Stimulated activated CD4-positive, alpha-beta T cell treated with anti-CD3 and anti-CD28 coated beads, Interleukin-1b, Interleukin-23, amount 100 ng/mL, for 48 hours (primary cell): ENCODE measurements around the gene L1CAM.

ENCODE experiments used
- DNase-seq: peaks from one replicate; pipeline ENCODE4 v3.0.0-alpha.2; 2020

L1CAM gene

GRCh38 chrX:153861733-153862310, 24.2 kb downstream of the L1CAM start:
- DNase-seq, result no peak

DNA sequence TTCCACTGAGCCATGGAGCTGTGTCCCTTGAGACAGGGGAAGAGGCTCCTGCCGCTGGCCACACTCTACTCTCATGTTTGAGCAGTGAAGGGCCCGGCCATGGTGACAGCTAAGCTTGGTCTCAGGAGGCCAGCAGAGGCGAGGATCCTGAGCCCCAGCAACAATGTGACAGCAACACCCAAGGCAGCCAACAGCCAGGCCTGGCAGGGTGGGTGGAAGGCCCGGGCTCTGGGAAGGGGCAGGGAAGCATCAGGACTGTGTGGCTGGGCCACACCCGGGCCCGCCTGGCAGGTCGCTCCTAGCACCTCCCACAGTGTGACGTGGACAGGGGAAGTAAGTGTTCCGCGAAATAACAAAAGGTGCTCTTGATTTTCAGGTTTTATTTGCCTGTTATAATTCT, 24.8 kb downstream of the L1CAM start:
- DNase-seq, result no peak

DNA sequence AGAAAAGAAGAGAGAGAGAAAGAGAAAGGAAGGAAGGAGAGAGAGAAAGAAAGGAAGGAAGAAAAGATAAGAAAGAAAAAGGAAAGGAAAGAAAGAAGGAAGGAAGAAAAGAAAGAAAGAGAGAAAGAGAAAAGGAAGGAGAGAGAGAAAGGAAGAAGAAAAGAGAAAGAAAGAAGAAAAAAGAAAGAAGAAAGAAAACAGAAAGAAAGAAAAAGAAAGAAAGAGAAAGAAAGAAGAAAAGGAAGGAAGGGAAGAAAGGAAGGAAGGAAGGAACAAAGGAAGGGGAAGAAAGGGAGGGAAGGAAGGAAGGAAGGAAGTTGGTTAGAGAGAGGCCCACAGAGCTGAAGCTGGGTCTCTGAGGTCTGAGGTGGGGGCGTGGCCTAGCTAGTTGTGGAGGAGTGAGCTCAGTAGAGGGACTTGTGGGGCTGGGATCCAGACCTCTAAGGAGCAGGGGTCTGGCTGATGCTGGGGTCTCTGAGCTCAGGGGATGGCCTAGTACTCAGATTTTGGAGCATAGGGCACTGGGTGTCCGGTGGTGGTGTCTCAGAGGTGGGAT, 28.5 kb downstream of the L1CAM start:
- no peak for DNase-seq

DNA sequence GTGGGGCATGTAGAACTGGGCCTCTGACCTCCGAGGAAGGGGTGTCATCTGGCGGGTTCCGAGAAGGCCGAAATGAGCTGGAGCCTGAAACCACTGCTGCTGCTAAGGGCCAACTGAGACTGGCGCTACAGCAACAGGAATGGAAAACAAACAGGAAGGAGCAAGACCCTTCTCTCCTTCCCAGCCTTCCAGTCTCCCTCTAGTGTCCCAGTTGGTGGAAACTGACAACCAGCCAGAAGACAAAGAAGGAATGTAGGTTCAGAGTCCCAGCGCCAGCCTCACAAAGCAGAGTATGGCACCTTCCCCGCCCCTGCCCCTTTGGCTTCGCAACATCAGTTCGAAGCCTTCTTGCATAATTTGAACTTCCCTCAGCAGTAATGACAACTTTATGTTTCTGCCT, 31.3 kb downstream of the L1CAM start:
- no peak for DNase-seq

DNA sequence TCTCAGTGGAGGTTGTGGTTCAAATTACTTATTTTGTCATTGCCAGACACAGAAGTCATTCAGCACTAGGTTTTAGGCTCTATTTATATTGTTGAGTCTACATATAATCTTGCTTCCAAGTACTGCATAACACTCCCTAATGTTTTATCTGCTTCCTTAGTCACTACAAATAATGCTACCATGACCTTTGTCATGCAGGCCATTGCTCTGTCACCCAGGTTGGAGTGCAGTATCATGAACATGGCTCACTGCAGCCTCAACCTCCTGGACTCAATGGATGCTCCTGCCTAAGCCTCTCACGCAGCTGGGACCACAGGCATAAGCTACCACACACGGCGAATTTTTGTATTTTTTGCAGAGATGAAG, 32.1 kb downstream of the L1CAM start:
- DNase-seq, result no peak

- no peak for DNase-seq
Measured at GRCh38 chrX:153853180-153853901, 32.6 kb downstream of the L1CAM start.

- DNase-seq, result no peak
Measured at GRCh38 chrX:153851981-153852380, 34.0 kb downstream of the L1CAM start.

GRCh38 chrX:153848325-153848724, 37.6 kb downstream of the L1CAM start:
- DNase-seq, result no peak

- DNase-seq, result no peak
Measured at GRCh38 chrX:153845842-153846241, 40.1 kb downstream of the L1CAM start.

GRCh38 chrX:153845195-153845594, 40.8 kb downstream of the L1CAM start:
- no peak for DNase-seq

DNA sequence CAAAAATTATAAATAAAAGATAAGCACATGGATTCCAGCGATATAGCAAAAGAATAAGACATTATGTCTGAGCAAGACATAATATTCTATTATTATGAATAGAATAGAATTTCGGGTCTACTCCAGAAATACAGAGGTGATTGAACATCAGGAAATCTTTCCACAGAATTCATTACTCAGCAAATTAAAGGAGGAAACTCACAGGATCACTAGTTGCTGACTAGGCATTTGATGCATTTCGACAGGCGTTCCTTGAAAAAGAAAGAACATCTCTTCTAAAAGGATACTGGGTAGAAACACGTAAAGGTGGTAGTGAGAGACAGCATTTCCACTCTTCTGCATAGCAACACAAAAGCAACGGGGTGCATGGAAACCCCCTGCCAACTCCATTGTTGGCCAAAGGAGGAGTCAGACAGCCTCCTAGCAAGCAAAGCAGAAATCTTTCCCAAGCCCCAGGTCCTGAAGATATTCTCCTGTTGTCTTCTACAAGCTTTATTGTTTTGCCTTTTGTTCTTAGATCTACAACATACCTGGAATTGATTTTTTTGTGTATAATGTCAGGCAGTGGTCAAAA, 41.4 kb downstream of the L1CAM start:
- DNase-seq, result no peak

- DNase-seq, result no peak
Measured at GRCh38 chrX:153836921-153837320, 49.1 kb downstream of the L1CAM start.

DNA sequence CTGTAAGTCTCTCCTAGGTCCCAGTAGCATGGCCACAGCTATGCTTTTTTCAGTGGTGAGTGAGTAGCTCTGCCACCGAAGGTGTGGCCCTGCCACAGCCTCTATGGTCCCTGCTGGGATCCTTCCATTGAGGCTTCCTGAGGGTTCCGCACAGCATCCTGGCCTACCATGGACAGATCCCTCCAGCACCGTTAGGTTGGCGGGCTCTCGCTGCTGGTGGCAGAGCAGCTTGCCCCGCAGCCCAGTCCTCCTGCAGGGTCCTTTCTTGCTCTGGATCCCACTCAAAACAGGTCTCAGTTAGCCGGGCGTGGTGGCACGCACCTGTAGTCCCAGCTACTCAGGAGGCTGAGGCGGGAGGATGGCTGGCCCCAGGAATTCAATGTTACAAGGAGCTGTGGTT, 53.2 kb downstream of the L1CAM start:
- no peak for DNase-seq

DNA sequence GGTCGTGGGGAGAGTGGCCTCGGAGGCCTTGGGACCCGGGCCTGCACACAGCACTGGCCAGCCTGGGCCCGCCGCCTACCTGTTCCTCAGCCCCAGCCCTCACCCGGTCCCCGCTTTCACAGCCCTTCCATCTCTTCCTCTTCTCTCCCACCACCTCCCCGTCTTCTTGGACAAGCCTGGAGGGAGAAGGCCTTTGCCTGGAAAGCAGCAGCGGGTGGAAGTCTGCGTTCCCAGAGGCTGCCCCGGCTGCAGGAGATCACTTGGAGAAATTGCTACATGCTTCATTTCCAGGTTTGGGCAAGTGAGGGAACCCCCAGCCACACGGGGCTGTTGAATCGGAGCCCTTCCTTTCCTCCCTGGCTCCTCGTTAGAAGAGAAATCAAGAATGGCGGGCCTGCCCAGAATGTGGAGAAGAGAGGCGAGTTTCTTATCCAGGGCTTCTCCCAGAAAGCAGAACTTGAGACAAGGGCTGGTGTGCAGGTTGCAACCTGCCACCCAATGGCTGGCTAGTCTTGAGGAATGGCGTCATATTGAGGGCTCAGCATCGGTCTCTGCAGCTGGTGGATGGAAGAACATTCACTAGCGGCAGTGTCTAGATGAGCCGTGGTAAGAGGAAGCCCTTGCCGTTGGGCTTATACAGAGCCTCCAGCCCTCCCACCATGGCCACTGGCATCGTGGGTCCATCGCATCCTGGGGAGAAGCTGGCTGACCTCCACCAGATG, 54.4 kb downstream of the L1CAM start:
- DNase-seq, result no peak

GRCh38 chrX:153830640-153831428, 55.1 kb downstream of the L1CAM start:
- DNase-seq, result no peak

DNA sequence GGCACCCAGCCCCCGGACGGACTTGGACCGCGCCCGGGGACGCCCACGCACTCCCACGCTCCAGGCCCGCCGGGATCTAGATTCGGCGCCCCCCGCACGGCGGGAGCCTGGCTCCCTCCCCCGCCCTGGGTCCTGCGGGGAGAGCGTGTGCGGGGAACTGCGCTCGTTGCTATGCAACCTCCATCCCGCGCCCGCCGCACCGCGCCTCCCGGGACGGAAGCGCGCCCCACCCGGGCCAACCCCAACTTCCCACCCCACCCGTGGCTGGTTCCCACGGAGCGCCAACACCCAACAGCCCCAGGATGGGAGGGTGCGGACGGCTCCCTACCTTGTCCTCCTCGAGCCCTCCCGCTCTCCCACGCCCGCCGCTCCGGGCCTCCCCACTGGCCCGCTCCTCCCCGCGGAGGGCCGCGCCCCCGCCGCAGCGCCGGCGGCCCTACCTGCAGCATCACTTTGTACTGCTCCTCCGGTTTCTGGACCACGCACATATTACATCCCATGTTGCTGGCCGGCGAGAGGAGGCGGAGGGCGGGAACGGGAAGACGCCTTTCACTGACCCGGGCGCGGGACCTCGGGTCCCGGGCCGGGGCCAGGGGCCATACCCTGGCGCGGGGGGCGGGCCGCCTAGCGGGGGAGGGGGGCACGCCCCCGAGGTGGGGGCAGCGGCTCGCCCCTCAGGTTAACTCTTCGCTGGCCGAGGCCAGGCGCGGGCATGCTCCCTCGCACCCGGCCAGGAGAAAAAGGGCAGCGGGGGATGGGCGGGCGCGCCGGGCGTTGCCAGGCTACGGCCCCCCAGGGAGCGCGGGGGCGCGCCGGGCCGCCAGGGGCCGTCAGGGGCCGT, 56.0 kb downstream of the L1CAM start, which contains the start of gene PDZD4:
Gene PDZD4, minus strand, starts transcription at position 746 of the 841 bp plus-strand sequence. Its CDS starts 246 bp downstream, at position 500.
- DNase-seq, result no peak

GRCh38 chrX:153829549-153829798, 56.5 kb downstream of the L1CAM start:
- DNase-seq, result no peak

- no peak for DNase-seq
Measured at GRCh38 chrX:153828723-153829548, 57.0 kb downstream of the L1CAM start.

GRCh38 chrX:153828308-153828707, 57.7 kb downstream of the L1CAM start:
- no peak for DNase-seq

GRCh38 chrX:153827903-153828302, 58.1 kb downstream of the L1CAM start:
- DNase-seq, result no peak

GRCh38 chrX:153827016-153827415, 59.0 kb downstream of the L1CAM start:
- no peak for DNase-seq
